Measurements from ENCODE around the gene SLC9A9. TPM values are rescaled to one million over a fixed set of nuclear protein-coding genes. Genes with fewer than 3 reads are reported as not detected.

Gene SLC9A9
- total and polyA plus RNA-seq, 2 donors from 2014 or later: 3.7 to 16.5 TPM

GRCh38 chr3:143562789-143563188 lies 285.5 kb downstream of the SLC9A9 start:
- no peak for FAIRE-seq
- H3K36me3 ChIP-seq (ENCODE audit: control insufficient read depth in 2 of 3, insufficient read depth in 3 of 3, low read length in 3 of 3): no peaks in the 10 kb centered on the region
- H3K27me3 ChIP-seq (ENCODE audit: control insufficient read depth, insufficient read depth, low read length): no peaks in the 10 kb centered on the region
- H3K4me1 ChIP-seq (ENCODE audit: control insufficient read depth in 2 of 3, insufficient read depth in 2 of 3, low read depth in 1 of 3, low read length in 3 of 3): no peaks in the 10 kb centered on the region
- H3K27ac ChIP-seq (ENCODE audit: low read depth in 2 of 2, low read length in 2 of 2): no peak overlapping the region
- no peak overlapping the region for H3K4me3 ChIP-seq (ENCODE audit: low read length in 3 of 3)
- H3K9me3 ChIP-seq (ENCODE audit: control insufficient read depth in 2 of 3, insufficient read depth in 1 of 3, low read length in 3 of 3): peaks cover 0 to 4% (median 0%) of the 10 kb centered on the region in 3 donors
- intact Hi-C loops (cut with DNase I): no loop called here
- TF ChIP-seq CTCF (IDR thresholded peaks at IDR 0.05; ENCODE audit: borderline replicate concordance, extremely low read depth, insufficient read depth): no peak
- no peak overlapping the region for H3K9ac ChIP-seq (ENCODE audit: low read length in 3 of 3)
- DNase-seq: no peak

GRCh38 chr3:143559296-143559695 lies 289.0 kb downstream of the SLC9A9 start:
- Histone ChIP-seq H3K4me3 (ENCODE audit: low read length in 3 of 3) (no peak overlapping the region), H3K27me3 (ENCODE audit: control insufficient read depth, insufficient read depth, low read length) (no peaks in the 10 kb centered on the region), H3K4me1 (ENCODE audit: control insufficient read depth in 2 of 3, insufficient read depth in 2 of 3, low read depth in 1 of 3, low read length in 3 of 3) (no peaks in the 10 kb centered on the region), H3K27ac (ENCODE audit: low read depth in 2 of 2, low read length in 2 of 2) (no peak overlapping the region), H3K9ac (ENCODE audit: low read length in 3 of 3) (no peak overlapping the region), H3K9me3 (ENCODE audit: control insufficient read depth in 2 of 3, insufficient read depth in 1 of 3, low read length in 3 of 3) (peaks cover 0 to 4% (median 0%) of the 10 kb centered on the region in 3 donors), H3K36me3 (ENCODE audit: control insufficient read depth in 2 of 3, insufficient read depth in 3 of 3, low read length in 3 of 3) (no peaks in the 10 kb centered on the region)
- TF ChIP-seq CTCF (IDR thresholded peaks at IDR 0.05; ENCODE audit: borderline replicate concordance, extremely low read depth, insufficient read depth): no peak
- intact Hi-C loops (cut with DNase I): no loop called here
- no peak for FAIRE-seq
- DNase-seq: no peak

GRCh38 chr3:143552851-143553250 lies 295.4 kb downstream of the SLC9A9 start:
- FAIRE-seq: no peak
- no peaks in the 10 kb centered on the region for H3K27me3 ChIP-seq (ENCODE audit: control insufficient read depth, insufficient read depth, low read length)
- no peak overlapping the region for H3K9ac ChIP-seq (ENCODE audit: low read length in 3 of 3)
- H3K9me3 ChIP-seq (ENCODE audit: control insufficient read depth in 2 of 3, insufficient read depth in 1 of 3, low read length in 3 of 3): no peaks in the 10 kb centered on the region
- no peak overlapping the region for H3K27ac ChIP-seq (ENCODE audit: low read depth in 2 of 2, low read length in 2 of 2)
- no peaks in the 10 kb centered on the region for H3K4me1 ChIP-seq (ENCODE audit: control insufficient read depth in 2 of 3, insufficient read depth in 2 of 3, low read depth in 1 of 3, low read length in 3 of 3)
- TF ChIP-seq CTCF (IDR thresholded peaks at IDR 0.05; ENCODE audit: borderline replicate concordance, extremely low read depth, insufficient read depth): no peak
- H3K36me3 ChIP-seq (ENCODE audit: control insufficient read depth in 2 of 3, insufficient read depth in 3 of 3, low read length in 3 of 3): no peaks in the 10 kb centered on the region
- intact Hi-C loops (cut with DNase I): no loop called here
- H3K4me3 ChIP-seq (ENCODE audit: low read length in 3 of 3): no peak overlapping the region
- no peak for DNase-seq

GRCh38 chr3:143551761-143552160 lies 296.5 kb downstream of the SLC9A9 start:
- Histone ChIP-seq H3K4me3 (ENCODE audit: low read length in 3 of 3) (no peak overlapping the region), H3K9ac (ENCODE audit: low read length in 3 of 3) (no peak overlapping the region), H3K36me3 (ENCODE audit: control insufficient read depth in 2 of 3, insufficient read depth in 3 of 3, low read length in 3 of 3) (no peaks in the 10 kb centered on the region), H3K9me3 (ENCODE audit: control insufficient read depth in 2 of 3, insufficient read depth in 1 of 3, low read length in 3 of 3) (no peaks in the 10 kb centered on the region), H3K27me3 (ENCODE audit: control insufficient read depth, insufficient read depth, low read length) (no peaks in the 10 kb centered on the region), H3K27ac (ENCODE audit: low read depth in 2 of 2, low read length in 2 of 2) (no peak overlapping the region), H3K4me1 (ENCODE audit: control insufficient read depth in 2 of 3, insufficient read depth in 2 of 3, low read depth in 1 of 3, low read length in 3 of 3) (no peaks in the 10 kb centered on the region)
- DNase-seq: no peak
- no peak for TF ChIP-seq CTCF (IDR thresholded peaks at IDR 0.05; ENCODE audit: borderline replicate concordance, extremely low read depth, insufficient read depth)
- FAIRE-seq: no peak
- intact Hi-C loops (cut with DNase I): no loop called here
